NK-92 (cell line): ENCODE measurements around the gene CORIN.
"Not testable (repeated sequence)": the region's sequence is repeated elsewhere in the genome, so short reads cannot be mapped to it uniquely, and the experiment has no call there.

Source experiments
- DNase-seq: peaks from one replicate; lab custom pipeline; 2025; ENCODE audit not compliant: unreplicated experiment; lab: John Stamatoyannopoulos, UW

CORIN gene

DNA sequence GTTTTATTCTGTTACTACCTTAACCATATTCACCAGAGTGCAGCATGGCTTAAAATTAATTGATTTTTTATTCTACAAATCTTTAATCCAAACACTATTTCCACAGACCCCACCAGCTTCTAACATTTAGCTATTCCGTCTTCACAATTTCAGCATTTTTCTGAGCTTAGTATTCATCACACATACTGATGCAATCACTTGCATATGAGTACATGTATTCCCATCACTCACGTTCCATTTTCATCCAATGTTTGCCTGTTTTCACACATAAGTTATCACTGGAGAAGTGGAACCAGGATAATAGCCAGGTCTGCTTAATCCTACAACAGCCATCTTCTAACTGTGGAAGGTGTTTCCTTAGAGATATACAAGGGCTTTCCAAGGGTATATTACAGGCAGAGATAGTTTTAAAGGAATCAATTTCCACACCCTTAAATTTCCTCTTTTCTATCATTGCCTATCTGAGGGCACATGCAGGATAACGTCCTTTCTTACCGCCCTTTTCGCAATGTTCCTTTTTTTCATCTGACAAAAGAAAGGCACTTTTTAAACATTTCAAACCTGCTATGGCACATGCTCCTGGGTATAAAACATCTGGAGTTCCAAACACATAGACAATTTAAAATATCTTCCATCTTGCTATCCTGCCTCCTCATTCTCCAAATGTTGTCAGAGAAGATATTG is 115.8 kb downstream of the CORIN start:
- no peak for DNase-seq

DNA sequence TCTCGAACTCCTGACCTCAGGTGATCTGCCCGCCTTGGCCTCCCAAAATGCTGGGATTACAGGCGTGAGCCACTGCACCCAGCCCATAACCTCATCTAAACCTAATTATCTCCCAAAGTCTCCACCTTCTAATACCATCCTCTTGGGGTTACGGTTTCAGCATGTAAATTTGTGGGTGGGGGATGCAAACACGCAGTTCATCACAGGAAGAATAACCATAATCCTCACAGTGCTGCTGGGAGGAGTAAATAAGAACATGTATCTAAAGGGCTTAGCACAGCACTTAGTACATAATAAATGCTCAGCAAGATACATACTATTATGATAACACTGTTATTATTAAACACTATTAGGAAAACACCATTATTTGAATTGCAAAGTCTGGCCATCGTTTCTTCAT is 116.4 kb downstream of the CORIN start:
- no peak for DNase-seq

DNA sequence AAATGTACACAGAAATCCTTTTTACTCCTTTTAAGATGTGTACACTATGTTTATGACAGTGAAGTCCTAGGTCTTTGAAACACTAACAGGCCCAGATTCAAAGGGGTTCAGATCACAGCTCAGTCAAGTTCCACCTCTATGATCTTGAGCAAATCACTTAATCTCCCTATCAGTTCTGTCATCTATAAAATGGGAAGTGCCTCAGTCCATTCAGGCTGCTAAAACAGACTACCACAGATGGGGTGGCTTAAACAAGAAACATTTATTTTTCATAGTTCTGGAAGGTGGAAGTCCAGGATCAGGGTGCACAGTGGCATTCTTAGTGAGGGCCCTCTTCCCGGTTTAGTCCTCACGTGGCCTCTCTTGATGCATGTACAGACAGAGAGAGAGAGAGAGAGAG is 117.1 kb downstream of the CORIN start:
- DNase-seq = no peak

DNA sequence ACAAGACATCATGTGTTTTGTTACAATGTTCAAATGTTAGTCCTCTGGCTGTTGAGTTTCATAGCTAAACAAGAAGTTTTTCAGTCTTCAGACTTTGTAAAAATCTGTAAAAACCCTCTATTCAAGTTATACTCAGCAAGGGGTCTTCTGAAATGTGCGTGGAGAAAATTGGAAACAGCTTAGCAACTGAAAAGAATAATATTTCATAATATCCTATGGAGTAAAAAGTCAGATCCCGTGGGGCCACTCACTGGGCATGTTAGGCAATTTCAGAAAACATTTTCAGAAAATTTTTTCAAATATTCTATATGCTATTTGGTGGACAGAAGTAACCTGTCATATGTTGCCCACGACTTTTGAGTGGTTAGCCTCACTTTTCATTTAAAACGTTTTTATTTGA is 118.3 kb downstream of the CORIN start:
- no peak for DNase-seq

DNA sequence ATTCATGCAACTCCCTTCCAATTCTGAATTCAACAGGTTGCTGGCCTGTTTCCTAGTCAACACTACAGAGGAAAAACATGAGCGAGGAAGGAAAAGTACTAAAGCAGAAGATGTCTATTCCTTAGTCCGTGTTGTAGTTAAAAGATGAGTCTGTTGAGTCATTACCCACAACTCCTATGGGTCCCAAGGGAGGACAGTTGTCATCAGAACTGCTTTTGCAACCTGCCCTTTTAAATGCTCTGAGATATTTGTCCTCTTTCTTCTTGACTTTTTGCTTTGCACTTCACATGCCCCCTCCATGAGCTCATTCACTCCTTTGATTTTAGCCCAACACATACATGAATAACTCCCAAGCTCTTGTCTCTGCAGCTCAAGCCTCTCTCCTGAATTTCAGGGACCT is 119.2 kb downstream of the CORIN start:
- DNase-seq = no peak

DNA sequence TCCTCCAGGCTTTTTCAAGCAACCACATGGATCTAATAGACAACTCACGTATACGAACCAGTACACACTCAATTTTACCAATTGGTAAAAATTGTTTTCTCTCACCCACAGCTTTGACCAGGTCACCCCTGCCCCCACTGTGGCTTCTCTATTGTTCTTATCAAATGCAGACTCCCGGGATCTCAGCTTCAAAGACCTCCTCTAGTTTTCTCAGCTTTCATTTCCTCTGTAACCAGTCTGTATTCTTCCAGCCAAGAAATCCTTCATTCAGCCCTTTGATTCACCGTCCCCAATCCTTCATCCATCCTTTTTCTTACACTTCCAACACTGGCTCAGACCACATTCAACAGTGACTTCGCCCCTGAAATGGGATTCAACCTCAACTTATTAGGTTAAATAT is 120.7 kb downstream of the CORIN start:
- DNase-seq = no peak

DNA sequence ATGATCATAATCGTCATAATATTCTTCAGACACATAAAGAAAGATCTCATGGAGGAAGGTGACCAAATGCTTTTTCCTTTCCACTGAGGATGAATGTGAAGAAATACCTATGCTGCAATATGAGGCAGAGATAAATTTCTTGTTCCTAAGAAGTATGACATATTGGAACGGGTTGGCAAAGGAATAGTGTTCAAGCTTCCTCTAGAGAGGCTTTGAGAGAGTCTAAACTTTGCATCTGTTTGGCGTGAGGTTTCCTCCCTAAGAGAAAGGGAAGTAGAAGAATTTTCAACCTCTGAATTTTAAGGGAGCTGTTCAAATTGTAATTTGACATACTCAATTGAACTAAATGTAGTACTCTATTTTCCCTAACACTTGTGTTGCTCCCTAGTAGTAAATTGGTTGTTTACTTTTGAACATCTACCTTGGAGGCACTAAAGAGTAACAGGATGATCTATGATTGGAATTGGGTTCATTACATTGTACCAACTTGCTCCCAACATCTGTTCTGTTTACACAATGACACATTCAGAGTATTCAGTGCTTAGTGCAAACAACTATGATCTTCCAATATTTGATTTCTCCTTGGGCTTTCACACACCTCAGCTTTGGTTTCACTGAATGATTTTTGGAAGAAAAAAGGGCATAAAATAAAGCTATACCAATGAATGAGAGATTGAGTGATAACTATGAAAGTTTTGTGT is 122.0 kb downstream of the CORIN start:
- no peak for DNase-seq

DNA sequence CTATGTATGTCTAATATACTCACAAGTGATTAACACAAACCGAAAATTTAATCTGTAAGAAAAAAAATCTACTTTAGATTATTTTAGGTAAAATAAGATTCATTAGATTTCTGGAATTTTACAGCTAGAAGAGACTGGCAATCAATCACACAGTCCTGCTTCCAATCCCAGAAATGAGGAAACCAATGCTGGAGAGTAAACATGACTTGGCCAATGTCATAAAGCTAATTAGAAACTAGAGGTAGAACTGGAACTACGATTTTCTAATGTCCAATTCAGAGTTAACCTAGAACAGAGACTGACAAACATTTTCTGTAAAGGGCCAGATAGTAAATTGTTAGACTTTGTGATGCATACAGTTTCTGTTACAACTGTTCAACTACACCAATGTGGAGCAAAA is 123.6 kb downstream of the CORIN start:
- no peak for DNase-seq

DNA sequence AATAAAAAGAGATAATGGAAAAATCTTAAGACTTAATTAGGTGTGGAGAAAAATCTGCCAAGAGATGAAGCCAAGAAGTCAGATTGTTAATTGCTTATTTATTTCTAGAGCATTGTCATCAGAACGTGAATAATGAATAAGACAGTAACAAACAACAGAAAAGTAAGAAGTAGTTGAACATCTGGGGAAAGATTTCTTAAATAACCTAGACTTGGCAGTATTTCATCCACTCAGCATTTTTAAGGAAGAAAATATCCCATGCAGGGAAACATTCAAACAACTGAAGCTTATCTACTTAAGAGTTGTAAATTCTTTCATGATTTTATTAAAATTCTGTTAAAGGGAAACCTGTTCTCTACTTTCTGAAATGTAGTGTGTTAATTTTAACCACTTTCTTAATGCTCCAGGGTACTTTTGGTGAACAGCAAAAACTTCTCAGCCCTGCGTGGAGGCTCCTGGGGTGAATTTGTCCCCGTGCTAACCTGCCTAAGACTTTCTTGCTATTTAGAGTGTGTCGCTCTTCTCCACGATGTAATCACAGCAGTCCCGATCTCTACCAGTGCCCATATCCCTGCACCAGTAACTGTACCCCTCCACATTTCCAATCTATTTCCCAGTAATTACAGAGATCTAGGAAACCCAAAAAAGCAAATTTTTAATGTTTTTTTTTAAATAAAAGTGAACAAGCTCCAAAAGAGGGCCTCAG is 124.6 kb downstream of the CORIN start:
- DNase-seq = no peak

DNA sequence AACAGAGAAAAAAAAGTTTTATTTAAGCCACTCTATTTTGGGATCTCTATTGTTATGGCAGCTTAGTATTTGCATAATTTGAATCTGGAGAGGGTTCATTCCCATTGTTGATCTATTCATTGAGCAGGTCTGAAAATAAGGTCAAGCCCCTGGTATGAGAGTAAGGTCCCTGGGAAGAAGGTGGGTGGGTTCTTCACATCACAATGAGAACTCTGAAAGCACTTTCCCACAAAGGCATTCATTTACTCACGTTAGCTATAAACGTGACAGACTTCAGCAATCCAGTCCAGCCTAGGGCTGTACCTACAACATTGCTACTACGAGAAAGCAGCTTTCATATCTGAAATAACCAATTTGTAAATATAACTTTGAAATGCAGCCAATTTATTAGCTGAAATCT is 126.2 kb downstream of the CORIN start:
- no peak for DNase-seq

DNA sequence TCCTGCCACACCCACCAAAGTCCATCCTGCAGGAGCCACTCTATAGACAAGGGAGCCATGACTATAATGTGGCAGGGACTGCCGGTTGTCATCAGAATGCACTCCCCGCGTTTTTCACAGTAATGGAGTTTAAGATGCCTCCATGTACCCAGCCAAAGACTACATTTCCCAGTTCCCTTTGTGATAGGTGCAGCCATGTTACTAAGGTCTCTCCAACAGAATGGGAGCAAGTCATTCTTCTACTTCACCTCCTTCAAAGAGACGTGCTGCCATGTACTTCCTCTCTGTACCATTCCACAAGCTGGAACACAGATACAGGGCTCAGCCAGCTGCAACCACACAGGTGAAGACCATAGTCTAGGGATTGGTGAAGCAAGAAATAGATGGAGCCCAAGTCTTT is 126.7 kb downstream of the CORIN start:
- no peak for DNase-seq

DNA sequence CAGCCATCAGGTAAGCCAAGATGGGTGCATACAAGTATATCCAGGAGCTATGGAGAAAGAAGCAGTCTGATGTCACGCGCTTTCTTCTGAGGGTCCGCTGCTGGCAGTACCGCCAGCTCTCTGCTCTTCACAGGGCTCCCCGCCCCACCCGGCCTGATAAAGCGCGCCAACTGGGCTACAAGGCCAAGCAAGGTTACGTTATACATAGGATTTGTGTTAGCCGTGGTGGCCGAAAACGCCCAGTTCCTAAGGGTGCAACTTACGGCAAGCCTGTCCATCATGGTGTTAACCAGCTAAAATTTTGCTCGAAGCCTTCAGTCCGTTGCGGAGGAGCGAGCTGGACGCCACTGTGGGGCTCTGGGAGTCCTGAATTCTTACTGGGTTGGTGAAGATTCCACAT is 131.5 kb downstream of the CORIN start:
- not testable (repeated sequence) for DNase-seq

DNA sequence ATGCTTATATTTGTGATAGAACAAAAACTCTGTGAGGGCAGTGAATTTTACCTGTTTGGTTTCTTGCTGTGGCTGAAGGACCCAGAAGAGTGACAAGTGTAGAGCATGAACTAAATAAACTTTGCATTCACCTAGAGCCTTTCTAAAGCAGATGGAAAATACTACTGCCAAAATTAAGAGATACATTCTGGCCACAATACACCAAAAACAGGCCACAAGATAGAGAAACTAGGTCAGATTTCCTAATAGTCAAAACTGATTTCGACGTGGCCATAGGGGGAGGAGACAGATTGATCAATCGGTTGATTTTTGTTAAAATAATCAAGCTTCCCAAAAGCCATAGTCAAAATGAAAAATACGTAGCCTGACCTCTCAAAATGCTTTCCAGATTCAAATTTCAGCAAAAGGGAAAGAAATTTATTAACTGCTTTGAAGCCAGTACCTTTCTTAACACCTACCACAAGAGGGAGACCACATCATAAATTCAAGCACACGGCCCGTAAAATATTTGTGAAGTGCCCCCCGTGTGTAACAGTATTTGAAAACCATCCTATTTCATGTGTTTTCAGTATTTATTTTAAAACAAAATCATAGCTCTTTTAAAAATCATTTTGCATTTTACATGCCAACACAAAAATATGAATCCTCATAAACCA is 132.4 kb downstream of the CORIN start:
- no peak for DNase-seq

DNA sequence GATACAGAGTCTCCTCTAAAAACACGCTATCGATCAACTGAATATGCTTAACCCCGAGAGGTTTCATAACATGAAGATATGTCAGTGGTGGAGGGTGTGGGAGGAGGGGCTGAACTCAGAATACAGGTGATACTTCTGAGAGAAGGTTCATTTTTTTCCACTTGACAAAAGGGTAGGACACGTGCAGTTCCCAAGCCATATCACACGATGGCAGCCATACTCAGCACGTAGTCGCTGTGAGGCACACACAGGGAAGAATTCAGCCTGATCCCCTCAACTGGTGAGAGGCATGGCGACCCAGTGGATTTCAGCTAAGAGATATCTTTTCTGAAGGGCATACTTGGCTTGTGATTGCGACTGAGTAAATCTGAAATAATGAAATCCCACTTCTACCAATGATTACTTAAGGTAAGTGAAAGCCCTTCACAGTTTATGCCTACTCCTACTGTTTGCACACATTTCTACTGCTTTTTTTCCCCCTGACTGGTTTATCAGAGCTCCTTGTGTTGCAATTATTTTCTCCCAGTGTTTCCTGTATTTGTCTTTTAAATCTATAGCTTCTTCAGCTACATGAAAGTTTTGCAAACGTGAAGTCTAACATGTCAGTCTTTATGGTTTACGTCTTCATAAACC is 133.1 kb downstream of the CORIN start:
- no peak for DNase-seq

DNA sequence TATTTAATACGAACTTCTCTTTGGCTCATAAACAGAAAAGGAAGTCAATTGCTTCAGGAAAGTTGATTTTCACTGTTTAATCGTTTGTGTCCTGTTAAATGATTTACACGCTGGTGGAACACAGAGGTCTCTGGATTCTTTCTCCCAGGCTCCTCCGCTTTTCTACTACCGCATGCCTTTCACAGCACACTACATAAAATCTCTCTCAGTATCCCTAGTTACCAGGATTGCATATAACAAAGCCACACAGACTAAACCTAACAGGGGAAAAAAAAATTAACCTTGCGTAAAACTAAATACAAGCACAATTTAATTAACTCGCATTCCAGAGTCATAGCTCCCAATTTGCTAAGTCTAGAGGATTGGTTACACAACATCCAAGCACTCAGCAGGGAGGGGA is 133.9 kb downstream of the CORIN start:
- no peak for DNase-seq

DNA sequence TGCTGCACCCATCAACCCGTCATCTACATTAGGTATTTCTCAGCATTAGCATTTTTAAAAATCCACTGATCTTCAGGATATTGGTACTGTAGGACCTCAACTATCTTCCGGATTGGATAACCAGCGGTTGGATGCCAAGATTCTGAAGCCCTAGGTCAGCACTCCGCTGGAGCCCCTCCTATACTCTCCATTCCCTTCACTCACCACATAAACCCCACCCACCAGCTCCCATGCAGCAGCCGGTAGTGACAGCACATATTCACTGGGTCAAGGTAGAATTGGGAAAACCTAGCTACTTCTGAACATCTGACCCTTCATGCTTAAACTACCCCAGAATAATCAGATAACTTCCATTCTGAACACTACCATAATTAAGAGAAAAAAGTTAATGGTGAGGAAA is 134.9 kb downstream of the CORIN start:
- no peak for DNase-seq

DNA sequence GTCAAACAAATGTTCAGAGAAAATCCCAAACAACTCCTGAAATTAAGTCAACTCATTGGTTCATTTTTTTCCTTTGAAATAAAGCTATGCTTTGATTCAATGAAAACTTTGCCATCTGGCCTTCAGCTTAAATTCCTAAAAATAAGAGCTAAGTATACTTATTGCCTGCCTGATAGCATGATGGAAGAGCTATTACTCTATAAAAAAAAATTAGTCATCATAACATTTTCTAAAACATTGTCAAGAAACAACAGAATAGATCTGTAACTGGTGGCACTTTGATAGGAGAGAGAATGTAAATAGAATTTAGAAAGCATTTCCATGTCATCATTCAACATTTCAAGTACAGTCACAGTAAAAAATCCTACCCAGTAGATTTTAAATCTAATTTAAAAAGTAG is 136.6 kb downstream of the CORIN start:
- no peak for DNase-seq

DNA sequence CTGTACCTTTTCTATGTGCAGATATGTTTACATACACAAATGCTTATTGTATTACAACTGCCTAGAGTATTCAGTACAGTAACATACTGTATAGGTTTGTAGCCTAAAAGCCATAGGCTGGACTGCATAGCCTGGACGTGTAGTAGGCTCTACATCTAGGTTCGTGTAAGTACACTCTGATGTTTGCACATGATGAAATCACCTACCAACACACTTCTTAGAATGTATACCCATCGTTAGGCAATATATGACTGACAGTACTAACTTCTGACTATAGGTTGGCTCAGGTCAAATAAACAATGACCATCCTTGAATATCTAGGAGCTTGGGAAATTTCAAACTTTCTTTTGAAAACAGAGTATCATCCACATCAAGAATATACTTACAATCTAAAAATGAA is 139.0 kb downstream of the CORIN start:
- no peak for DNase-seq

DNA sequence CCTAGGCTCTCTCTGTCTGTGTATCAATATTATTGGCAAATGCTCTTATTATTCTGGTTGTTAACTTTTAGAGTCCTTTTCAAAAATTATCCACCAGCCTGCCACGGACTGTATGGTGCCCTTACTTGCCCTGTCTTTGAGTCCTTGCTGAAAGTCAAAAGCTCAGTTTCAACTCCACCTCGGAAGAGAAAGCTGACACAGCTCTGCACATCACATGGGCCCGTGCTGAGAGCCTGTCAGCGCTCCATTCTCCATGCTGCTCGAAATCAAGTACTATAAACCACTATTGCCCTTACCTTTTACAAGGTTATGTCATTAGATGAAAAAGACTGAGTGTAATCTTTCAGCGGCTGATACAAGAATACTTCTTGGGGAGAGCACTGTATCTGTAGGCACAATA is 141.0 kb downstream of the CORIN start:
- no peak for DNase-seq

DNA sequence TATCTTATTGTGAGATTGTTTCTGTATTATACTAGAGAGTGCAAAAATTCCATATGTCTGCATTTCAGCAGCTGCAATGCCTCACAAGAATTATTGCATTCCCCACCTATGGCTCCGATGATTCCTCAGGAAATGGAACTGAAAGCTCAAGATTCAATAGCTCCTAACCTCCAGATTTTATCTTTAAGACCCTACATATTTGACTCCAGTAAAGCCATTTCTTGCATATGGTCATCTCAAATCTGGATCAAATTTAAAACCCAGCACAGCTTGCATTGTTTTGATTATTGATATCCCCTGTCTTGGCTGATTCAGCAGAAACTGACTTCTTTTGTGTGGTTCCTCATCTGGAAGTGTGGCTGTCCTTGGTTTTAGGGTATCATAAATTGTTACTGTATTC is 142.6 kb downstream of the CORIN start:
- DNase-seq = no peak

DNA sequence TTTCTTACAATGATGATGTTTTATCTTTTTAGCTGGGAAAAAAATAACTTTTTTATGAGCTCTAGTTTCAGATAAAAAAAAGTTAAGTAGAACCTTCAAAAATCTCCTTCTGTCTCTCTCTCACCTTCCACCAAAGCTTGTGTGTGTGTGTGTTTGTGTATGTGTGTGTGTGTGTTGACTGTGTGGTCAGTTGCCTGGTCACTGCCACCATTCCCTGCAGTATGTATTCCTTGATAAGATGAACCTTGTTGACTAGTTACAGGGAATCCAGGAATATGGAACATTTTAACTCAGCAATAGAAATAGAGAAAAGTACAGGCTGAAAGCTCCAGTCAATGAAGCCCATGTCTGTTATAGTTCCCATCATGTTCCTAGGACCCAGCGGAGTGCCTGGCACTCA is 143.5 kb downstream of the CORIN start:
- DNase-seq = no peak
